Gastroesophageal sphincter (tissue), 4 donors: ENCODE measurements around the gene KCNB1. TPM values are rescaled to one million over a fixed set of nuclear protein-coding genes. Genes with fewer than 3 reads are reported as not detected.

Experiments used
- ATAC-seq: fragments of 150-250 bp; one replicate; pipeline ENCODE4 v1.9.1; 2016; ENCODE audit warnings: mild to moderate bottlenecking, moderate library complexity
- H3K27ac ChIP-seq, 4 donors: fragments of 200-600 bp; sonication (generic) in 3 of 4; 1 replicate in 3 of 4; 2 replicates in 1 of 4; pipeline ENCODE4 v1.5.1; 2016 to 2019
- H3K27me3 ChIP-seq: fragments of 200-600 bp; sonication (generic); one replicate; pipeline ENCODE4 v1.5.1; 2019
- H3K36me3 ChIP-seq, 2 donors: fragments of 200-600 bp; sonication (generic); one replicate each; pipeline ENCODE4 v1.5.1; 2019; ENCODE audit warnings: control low read depth in 1 of 2
- H3K4me1 ChIP-seq, 3 donors: fragments of 200-600 bp; sonication (generic); 1 replicate in 2 of 3; 2 replicates in 1 of 3; pipeline ENCODE4 v1.5.1; 2016 to 2019; ENCODE audit warnings: control low read depth in 2 of 3
- H3K4me3 ChIP-seq, 2 donors: fragments of 200-600 bp; sonication (generic); one replicate each; pipeline ENCODE4 v1.5.1; 2019; ENCODE audit warnings: mild to moderate bottlenecking in 1 of 2, moderate library complexity in 1 of 2
- H3K9me3 ChIP-seq, 3 donors: fragments of 200-600 bp; sonication (generic); one replicate each; pipeline ENCODE4 v1.5.1; 2017 to 2019; ENCODE audit warnings: control low read depth in 2 of 3
- EP300 ChIP-seq: sonication (generic); formaldehyde crosslinking; IDR thresholded peaks from one replicate; pipeline ENCODE4 v1.6.1; 2017; ENCODE audit warnings: antibody characterized with exemption, mild to moderate bottlenecking
- POLR2A ChIP-seq, 2 donors: fragments of 450-650 bp; IDR thresholded peaks; one replicate each; pipeline ENCODE4 v1.6.1; 2017; ENCODE audit warnings: antibody characterized with exemption in 2 of 2, mild to moderate bottlenecking in 2 of 2, moderate library complexity in 1 of 2
- POLR2AphosphoS5 ChIP-seq: sonication (generic); formaldehyde crosslinking; IDR thresholded peaks from one replicate; pipeline ENCODE4 v1.6.1; 2017; ENCODE audit warnings: antibody characterized with exemption
- WGBS, 2 donors: methylation state at CpG; one replicate each; pipeline ENCODE4 v1.1.5; 2018; ENCODE audit warnings: low coverage in 1 of 2; 5-methylcytosine and 5-hydroxymethylcytosine counted together
- total RNA-seq, 4 donors: library from RNA; depleted of rRNA; stranded (reverse); fragments of >200 nt; gene quantifications; one replicate each; pipeline ENCODE4 v1.1.0, GENCODE V29; 2016
- TF ChIP-seq, protein P1 (sequence below), 4 experiments: fragments of 200-600 bp in 2 of 4; fragments of 450-650 bp in 2 of 4; sonication (generic) in 1 of 4; IDR thresholded peaks; one replicate each; pipeline ENCODE4 v1.5.1; 2017 to 2019; ENCODE audit warnings: antibody characterized with exemption in 4 of 4, mild to moderate bottlenecking in 2 of 4, moderate library complexity in 2 of 4

KCNB1 gene
- total RNA-seq, 4 donors from 2014 or later = 26.3 to 44.1 (median 38.0) TPM

- no peak for ATAC-seq
- Histone ChIP-seq H3K9me3 (no peaks in the 10 kb centered on the region), H3K27ac (no peak overlapping the region), H3K4me1 (peaks cover 0 to 55% (median 0%) of the 10 kb centered on the region in 3 donors), H3K27me3 (no peaks in the 10 kb centered on the region), H3K4me3 (no peak overlapping the region), H3K36me3 (peaks cover 0 to 47% of the 10 kb centered on the region in 2 donors)
- no peak for TF ChIP-seq POLR2AphosphoS5
- WGBS, 2 donors = 73 to 93% methylated on average over 2 of the region's 5 CpGs
Observed at GRCh38 chr20:49471397-49471796, 11.1 kb downstream of the KCNB1 start.

DNA sequence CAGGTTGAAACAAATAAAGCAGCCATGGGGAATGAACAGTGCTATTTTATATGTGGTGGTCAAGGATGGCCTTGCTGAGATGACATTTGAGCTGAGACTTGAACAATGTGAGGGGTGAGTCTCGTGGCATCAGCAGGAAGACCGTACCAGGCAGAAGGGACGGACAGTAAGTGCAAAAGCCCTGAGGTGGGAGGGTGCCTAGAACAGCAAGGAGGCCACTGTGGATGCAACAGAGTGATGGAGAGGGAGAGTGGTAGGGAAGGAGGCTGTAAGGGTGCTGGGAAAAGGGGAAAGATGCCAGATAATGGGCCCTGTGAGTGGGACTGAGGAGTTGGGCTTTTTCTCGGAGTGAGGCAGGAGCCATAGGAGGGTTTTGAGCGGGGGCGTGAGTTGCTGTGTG lies 11.5 kb downstream of the KCNB1 start:
- no peak for ATAC-seq
- H3K27me3 ChIP-seq = no peaks in the 10 kb centered on the region
- no peak overlapping the region for H3K27ac ChIP-seq
- no peak for TF ChIP-seq EP300
- TF ChIP-seq POLR2AphosphoS5 = no peak
- TF ChIP-seq, protein P1, sequence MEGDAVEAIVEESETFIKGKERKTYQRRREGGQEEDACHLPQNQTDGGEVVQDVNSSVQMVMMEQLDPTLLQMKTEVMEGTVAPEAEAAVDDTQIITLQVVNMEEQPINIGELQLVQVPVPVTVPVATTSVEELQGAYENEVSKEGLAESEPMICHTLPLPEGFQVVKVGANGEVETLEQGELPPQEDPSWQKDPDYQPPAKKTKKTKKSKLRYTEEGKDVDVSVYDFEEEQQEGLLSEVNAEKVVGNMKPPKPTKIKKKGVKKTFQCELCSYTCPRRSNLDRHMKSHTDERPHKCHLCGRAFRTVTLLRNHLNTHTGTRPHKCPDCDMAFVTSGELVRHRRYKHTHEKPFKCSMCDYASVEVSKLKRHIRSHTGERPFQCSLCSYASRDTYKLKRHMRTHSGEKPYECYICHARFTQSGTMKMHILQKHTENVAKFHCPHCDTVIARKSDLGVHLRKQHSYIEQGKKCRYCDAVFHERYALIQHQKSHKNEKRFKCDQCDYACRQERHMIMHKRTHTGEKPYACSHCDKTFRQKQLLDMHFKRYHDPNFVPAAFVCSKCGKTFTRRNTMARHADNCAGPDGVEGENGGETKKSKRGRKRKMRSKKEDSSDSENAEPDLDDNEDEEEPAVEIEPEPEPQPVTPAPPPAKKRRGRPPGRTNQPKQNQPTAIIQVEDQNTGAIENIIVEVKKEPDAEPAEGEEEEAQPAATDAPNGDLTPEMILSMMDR (IDR thresholded peaks at IDR 0.05) = no peak
- no peak for TF ChIP-seq POLR2A (IDR thresholded peaks at IDR 0.05)
- 75 to 80% methylated on average over 6 of the region's 6 CpGs for WGBS, 2 donors
- peaks cover 0 to 55% (median 0%) of the 10 kb centered on the region in 3 donors for H3K4me1 ChIP-seq
- H3K4me3 ChIP-seq = no peak overlapping the region
- peaks cover 0 to 42% of the 10 kb centered on the region in 2 donors for H3K36me3 ChIP-seq
- no peaks in the 10 kb centered on the region for H3K9me3 ChIP-seq

DNA sequence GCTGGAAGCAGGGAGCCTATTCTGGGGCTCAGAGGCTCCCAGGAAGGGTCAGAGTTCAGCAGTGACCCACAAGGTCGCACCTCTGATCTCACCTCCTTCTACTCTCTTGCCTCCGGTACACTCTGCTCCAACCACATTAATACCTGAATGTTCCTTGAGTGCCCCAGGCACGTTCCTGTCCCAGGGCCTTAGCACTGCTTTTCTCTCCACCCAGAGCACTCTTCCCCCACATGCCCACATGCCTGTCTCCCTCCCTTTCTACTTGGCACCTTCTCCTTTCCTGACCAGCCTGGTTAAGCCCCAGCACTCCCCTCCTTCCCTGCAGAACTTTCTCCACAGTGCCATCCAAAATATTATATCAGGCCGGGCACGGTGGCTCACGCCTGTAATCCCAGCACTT lies 13.4 kb downstream of the KCNB1 start:
- no peak overlapping the region for H3K27ac ChIP-seq
- H3K4me1 ChIP-seq = peaks cover 0 to 46% (median 0%) of the 10 kb centered on the region in 3 donors
- WGBS, 2 donors = 73 to 81% methylated on average over 3 to 4 of the region's 6 CpGs
- TF ChIP-seq, protein P1 (IDR thresholded peaks at IDR 0.05) = no peak
- TF ChIP-seq POLR2AphosphoS5 (no peak), EP300 (no peak), POLR2A (IDR thresholded peaks at IDR 0.05) (no peak)
- H3K9me3 ChIP-seq = no peaks in the 10 kb centered on the region
- peaks cover 0 to 24% of the 10 kb centered on the region in 2 donors for H3K36me3 ChIP-seq
- H3K27me3 ChIP-seq = no peaks in the 10 kb centered on the region
- no peak for ATAC-seq
- no peak overlapping the region for H3K4me3 ChIP-seq

- 88 to 92% methylated on average over 1 to 2 of the region's 7 CpGs for WGBS, 2 donors
- TF ChIP-seq, protein P1 (IDR thresholded peaks at IDR 0.05) = no peak
- TF ChIP-seq EP300 = no peak
- no peak for TF ChIP-seq POLR2A (IDR thresholded peaks at IDR 0.05)
- TF ChIP-seq POLR2AphosphoS5 = no peak
- no peak overlapping the region for H3K4me3 ChIP-seq
- H3K27ac ChIP-seq = no peak overlapping the region
- H3K4me1 ChIP-seq = peaks cover 0 to 40% (median 0%) of the 10 kb centered on the region in 3 donors
- no peaks in the 10 kb centered on the region for H3K9me3 ChIP-seq
- peaks cover 0 to 24% of the 10 kb centered on the region in 2 donors for H3K36me3 ChIP-seq
- no peak for ATAC-seq
- H3K27me3 ChIP-seq = no peaks in the 10 kb centered on the region
Observed at GRCh38 chr20:49468412-49468811, 14.1 kb downstream of the KCNB1 start.

- WGBS, 2 donors = 80 to 86% methylated on average over 6 to 7 of the region's 8 CpGs
- Histone ChIP-seq H3K27me3 (no peaks in the 10 kb centered on the region), H3K4me1 (peaks cover 0 to 53% (median 0%) of the 10 kb centered on the region in 3 donors), H3K4me3 (no peak overlapping the region), H3K36me3 (peaks cover 0 to 20% of the 10 kb centered on the region in 2 donors), H3K9me3 (no peaks in the 10 kb centered on the region), H3K27ac (no peak overlapping the region)
- TF ChIP-seq POLR2A (IDR thresholded peaks at IDR 0.05) = no peak
- TF ChIP-seq, protein P1 (IDR thresholded peaks at IDR 0.05) = no peak
- TF ChIP-seq POLR2AphosphoS5 = no peak
- no peak for TF ChIP-seq EP300
- ATAC-seq = no peak
Observed at GRCh38 chr20:49466114-49466912, 16.2 kb downstream of the KCNB1 start.
